HG02610 (cell line): ENCODE measurements around the gene COG4.
"Not testable (repeated sequence)": the region's sequence is repeated elsewhere in the genome, so short reads cannot be mapped to it uniquely, and the experiment has no call there.

Experiments
- ATAC-seq: cut with Tn5 transposase; IDR thresholded peaks from one replicate; pipeline ENCODE4 v1.9.1; 2021; ENCODE audit warnings: mild to moderate bottlenecking, moderate library complexity; ENCODE audit not compliant: unreplicated experiment

The COG4 gene

GRCh38 chr16:70523076-70523742 lies at the start of gene COG4:
Gene COG4 (minus strand): TSS chr16:70523554. CDS start chr16:70523543, 11 bp downstream.
- peak; percentile 58 for ATAC-seq

- ATAC-seq: no peak
Observed at GRCh38 chr16:70572926-70573270, 49.5 kb upstream of the COG4 start.

- ATAC-seq: no peak
Observed at GRCh38 chr16:70572050-70572925, 48.9 kb upstream of the COG4 start.

GRCh38 chr16:70571623-70572022 lies 48.3 kb upstream of the COG4 start:
- ATAC-seq: no peak

- no peak for ATAC-seq
Observed at GRCh38 chr16:70570967-70571570, 47.7 kb upstream of the COG4 start.

GRCh38 chr16:70569752-70570151 lies 46.4 kb upstream of the COG4 start:
- no peak for ATAC-seq

- ATAC-seq: no peak
Observed at GRCh38 chr16:70568601-70569237, 45.4 kb upstream of the COG4 start.

GRCh38 chr16:70565053-70565452 lies 41.7 kb upstream of the COG4 start:
- ATAC-seq: no peak

- ATAC-seq: no peak
Observed at GRCh38 chr16:70563636-70564035, 40.3 kb upstream of the COG4 start.

GRCh38 chr16:70561623-70562022 lies 38.3 kb upstream of the COG4 start:
- ATAC-seq: no peak

- ATAC-seq: no peak
Observed at GRCh38 chr16:70556063-70556462, 32.7 kb upstream of the COG4 start.

- no peak for ATAC-seq
Observed at GRCh38 chr16:70553645-70554044, 30.3 kb upstream of the COG4 start.

GRCh38 chr16:70552675-70553074 lies 29.3 kb upstream of the COG4 start:
- no peak for ATAC-seq

- no peak for ATAC-seq
Observed at GRCh38 chr16:70551788-70552187, 28.4 kb upstream of the COG4 start.

- ATAC-seq: no peak
Observed at GRCh38 chr16:70550082-70550481, 26.7 kb upstream of the COG4 start.

- no peak for ATAC-seq
Observed at GRCh38 chr16:70548936-70549335, 25.6 kb upstream of the COG4 start.

- no peak for ATAC-seq
Observed at GRCh38 chr16:70544548-70544947, 21.2 kb upstream of the COG4 start.

- ATAC-seq: no peak
Observed at GRCh38 chr16:70540994-70541393, 17.6 kb upstream of the COG4 start.

- no peak for ATAC-seq
Observed at GRCh38 chr16:70534971-70535370, 11.6 kb upstream of the COG4 start.

GRCh38 chr16:70529954-70530353 lies 6.6 kb upstream of the COG4 start:
- not testable (repeated sequence) for ATAC-seq

GRCh38 chr16:70529051-70529777 lies 5.9 kb upstream of the COG4 start:
- ATAC-seq: no peak
